ENCODE measurements around the gene BAG5.

DNA sequence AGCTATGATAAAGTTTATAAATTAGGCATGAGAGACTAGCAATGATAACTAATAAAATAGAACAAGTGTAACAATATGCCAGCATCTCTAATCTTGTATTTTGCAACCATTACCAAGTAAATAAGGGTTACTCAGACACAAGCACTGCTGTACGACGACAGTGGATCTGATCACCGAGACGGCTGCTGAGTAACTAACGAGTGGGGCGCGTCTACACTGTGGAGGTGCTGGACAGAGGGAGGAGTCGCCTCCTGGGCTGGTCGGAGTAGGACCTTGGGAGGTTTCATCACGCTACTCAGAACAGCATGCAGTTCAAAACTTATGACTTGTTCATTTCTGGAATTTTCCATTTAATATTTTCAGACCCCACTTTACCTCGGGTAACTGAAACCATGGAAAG lies 18.7 kb upstream of the BAG5 start:
- TF ChIP-seq POLR2A (IDR thresholded peaks at IDR 0.05) (no peak), EP300 (IDR thresholded peaks at IDR 0.05) (no peak)
- TF ChIP-seq, protein P1, sequence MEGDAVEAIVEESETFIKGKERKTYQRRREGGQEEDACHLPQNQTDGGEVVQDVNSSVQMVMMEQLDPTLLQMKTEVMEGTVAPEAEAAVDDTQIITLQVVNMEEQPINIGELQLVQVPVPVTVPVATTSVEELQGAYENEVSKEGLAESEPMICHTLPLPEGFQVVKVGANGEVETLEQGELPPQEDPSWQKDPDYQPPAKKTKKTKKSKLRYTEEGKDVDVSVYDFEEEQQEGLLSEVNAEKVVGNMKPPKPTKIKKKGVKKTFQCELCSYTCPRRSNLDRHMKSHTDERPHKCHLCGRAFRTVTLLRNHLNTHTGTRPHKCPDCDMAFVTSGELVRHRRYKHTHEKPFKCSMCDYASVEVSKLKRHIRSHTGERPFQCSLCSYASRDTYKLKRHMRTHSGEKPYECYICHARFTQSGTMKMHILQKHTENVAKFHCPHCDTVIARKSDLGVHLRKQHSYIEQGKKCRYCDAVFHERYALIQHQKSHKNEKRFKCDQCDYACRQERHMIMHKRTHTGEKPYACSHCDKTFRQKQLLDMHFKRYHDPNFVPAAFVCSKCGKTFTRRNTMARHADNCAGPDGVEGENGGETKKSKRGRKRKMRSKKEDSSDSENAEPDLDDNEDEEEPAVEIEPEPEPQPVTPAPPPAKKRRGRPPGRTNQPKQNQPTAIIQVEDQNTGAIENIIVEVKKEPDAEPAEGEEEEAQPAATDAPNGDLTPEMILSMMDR (IDR thresholded peaks at IDR 0.05), result no peak

Measured in sigmoid colon (tissue), 4 donors.